HL-60 (cell line): ENCODE data around the gene CTIF.

ENCODE experiments used
- POLR2AphosphoS5 ChIP-seq: IDR thresholded peaks from 2 replicates; pipeline ENCODE4 v1.6.1; 2012; ENCODE audit warnings: low read depth
- TF ChIP-seq, protein P1 (sequence below): IDR thresholded peaks from one replicate; pipeline ENCODE4 v1.5.1; 2011; ENCODE audit warnings: low read length, control low read depth, inconsistent platforms; ENCODE audit not compliant: insufficient read depth

DNA sequence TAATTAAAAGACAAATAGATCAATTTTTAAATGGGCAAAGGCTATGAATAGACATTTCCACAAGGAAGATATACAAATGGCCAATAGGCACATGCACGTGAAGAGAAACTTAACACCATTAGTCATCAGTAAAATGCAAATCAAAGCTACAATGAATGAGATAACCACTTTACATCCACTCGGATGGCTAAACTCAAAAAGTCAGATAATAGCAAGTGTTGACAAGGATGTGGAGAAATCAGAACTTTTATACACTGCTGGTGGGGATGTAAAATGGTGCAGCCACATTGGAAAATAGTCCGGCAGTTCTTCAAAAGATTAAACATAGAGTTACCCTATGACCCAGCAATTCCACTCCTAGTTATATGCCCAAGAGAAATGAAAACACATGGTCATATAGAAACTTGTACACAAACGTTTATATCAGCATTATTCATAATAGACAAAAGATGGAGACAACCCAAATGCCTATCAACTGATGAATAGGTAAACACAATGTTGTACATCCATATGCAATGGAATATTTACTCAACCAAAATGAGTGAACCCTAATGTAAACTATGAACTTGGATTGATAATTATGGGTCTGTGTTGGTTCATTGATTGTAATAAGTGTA, 360.8 kb downstream of the CTIF start:
- TF ChIP-seq, protein P1, sequence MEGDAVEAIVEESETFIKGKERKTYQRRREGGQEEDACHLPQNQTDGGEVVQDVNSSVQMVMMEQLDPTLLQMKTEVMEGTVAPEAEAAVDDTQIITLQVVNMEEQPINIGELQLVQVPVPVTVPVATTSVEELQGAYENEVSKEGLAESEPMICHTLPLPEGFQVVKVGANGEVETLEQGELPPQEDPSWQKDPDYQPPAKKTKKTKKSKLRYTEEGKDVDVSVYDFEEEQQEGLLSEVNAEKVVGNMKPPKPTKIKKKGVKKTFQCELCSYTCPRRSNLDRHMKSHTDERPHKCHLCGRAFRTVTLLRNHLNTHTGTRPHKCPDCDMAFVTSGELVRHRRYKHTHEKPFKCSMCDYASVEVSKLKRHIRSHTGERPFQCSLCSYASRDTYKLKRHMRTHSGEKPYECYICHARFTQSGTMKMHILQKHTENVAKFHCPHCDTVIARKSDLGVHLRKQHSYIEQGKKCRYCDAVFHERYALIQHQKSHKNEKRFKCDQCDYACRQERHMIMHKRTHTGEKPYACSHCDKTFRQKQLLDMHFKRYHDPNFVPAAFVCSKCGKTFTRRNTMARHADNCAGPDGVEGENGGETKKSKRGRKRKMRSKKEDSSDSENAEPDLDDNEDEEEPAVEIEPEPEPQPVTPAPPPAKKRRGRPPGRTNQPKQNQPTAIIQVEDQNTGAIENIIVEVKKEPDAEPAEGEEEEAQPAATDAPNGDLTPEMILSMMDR = no peak
- no peak for TF ChIP-seq POLR2AphosphoS5
